ENCODE measurements around the gene PSTPIP1. TPM values are rescaled to one million over a fixed set of nuclear protein-coding genes. Genes with fewer than 3 reads are reported as not detected.

The PSTPIP1 gene
- total and polyA plus RNA-seq, 5 donors from 2014 or later, result 41.3 to 169 (median 47.8) TPM

DNA sequence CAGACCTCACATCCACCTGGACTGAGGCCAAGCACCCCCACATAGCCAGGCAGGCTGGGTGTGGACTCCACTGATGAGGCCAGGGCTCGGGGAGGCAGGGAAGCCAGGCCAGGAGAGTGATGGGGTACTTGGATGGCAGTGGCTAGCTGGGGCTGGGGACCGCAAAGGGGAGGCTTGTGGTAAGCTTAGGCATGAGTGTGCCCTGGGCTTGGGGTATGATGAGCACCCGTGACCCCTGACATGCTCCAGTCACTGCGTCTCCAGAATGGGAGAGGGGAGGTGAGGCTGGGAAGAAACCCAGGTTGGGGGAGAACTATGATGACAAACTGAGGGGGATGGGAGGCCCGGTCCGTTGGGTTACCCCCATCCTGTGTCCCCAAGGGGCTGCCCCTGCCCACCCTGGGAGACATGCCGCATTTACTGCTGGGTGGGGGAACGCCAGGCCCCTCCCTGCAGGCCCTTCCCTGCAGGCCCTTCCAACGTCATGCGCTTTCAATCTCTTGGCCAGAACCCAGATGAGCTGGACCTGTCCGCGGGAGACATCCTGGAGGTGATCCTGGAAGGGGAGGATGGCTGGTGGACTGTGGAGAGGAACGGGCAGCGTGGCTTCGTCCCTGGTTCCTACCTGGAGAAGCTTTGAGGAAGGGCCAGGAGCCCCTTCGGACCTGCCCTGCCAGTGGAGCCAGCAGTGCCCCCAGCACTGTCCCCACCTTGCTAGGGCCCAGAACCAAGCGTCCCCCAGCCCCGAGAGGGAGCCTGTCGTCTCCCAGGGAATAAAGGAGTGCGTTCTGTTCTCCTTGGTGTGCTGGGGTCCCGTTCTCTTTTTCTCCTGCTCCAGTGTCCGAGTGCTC is 41.8 kb downstream of the PSTPIP1 start:
- no peaks in the 10 kb centered on the region for H3K4me1 ChIP-seq (ENCODE audit: control insufficient read depth, insufficient read depth, low read length, poor library complexity, severe bottlenecking)
- H3K27ac ChIP-seq (ENCODE audit: insufficient read depth, low read length, poor library complexity, severe bottlenecking), result no peak overlapping the region
- no peaks in the 10 kb centered on the region for H3K27me3 ChIP-seq (ENCODE audit: control insufficient read depth, insufficient read depth, low read length)
- H3K36me3 ChIP-seq (ENCODE audit: control insufficient read depth, insufficient read depth, low read length), result peaks cover 30% of the 10 kb centered on the region
- Mint-ChIP-seq H3K36me3 (peaks cover 15% of the 10 kb centered on the region), H3K9me3 (peaks cover 0 to 14% (median 0%) of the 10 kb centered on the region in 7 donors), H3K4me1 (peaks cover 0 to 5% (median 3%) of the 10 kb centered on the region in 4 donors), H3K27ac (peak overlapping the region in 2 of 3 donors; percentile 36 to 56), H3K4me3 (peak overlapping the region in 1 of 4 donors; percentile 27), H3K27me3 (no peaks in the 10 kb centered on the region)
- H3K9me3 ChIP-seq (ENCODE audit: control insufficient read depth in 2 of 2, low read length in 2 of 2), result no peaks in the 10 kb centered on the region
- ATAC-seq (ENCODE audit: low read depth in 2 of 2) (no peak), DNase-seq (no peak)
- no peak overlapping the region for H3K4me3 ChIP-seq (ENCODE audit: low read depth, low read length)

DNA sequence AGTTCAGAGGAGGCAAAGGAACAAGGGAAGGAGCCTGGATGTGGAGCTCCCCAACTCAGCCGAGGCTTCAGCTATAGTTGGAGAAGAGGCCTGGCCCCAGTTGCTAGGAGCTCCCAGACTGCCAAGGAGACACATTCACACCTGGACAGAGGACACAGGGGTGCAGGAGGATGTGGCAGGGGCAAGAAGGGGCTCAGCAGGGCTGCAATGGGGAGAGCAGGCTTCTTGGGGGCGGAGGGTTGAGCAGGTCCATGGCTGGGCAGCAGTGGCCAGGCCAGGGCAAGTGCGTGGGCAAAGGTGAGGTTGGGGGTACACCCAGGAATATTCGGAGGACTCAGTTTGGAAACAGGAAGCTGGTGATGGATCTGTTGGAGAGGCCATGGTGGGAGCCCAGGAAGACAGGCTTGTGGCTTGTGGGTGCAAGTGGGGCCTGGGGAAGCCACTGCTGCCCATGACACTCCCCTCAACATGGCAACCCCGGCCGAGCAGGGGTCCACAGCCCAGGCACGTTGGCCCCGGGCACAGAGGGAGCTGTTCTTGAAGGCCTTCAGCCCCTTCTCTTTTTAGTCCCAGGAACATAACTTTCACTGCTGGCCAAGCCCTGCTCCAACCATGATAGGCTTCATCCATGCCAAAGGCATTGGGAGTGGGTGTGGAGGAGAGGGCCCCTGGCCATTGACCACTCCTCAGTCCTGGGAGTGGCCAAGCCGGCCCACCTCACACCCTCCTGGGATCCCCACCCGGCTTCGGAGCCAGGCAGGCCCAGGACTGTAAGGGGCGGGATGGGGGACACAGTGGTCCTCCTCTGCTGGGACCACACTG is 42.7 kb downstream of the PSTPIP1 start:
- Histone ChIP-seq H3K4me3 (ENCODE audit: low read depth, low read length) (no peak overlapping the region), H3K36me3 (ENCODE audit: control insufficient read depth, insufficient read depth, low read length) (peaks cover 28% of the 10 kb centered on the region), H3K4me1 (ENCODE audit: control insufficient read depth, insufficient read depth, low read length, poor library complexity, severe bottlenecking) (no peaks in the 10 kb centered on the region), H3K27me3 (ENCODE audit: control insufficient read depth, insufficient read depth, low read length) (no peaks in the 10 kb centered on the region), H3K27ac (ENCODE audit: insufficient read depth, low read length, poor library complexity, severe bottlenecking) (no peak overlapping the region), H3K9me3 (ENCODE audit: control insufficient read depth in 2 of 2, low read length in 2 of 2) (no peaks in the 10 kb centered on the region)
- peak overlapping the region in 2 of 3 donors; percentile 56 to 71 for H3K27ac Mint-ChIP-seq
- H3K27me3 Mint-ChIP-seq, result no peaks in the 10 kb centered on the region
- DNase-seq (no peak), ATAC-seq (ENCODE audit: low read depth in 2 of 2) (no peak)
- H3K4me3 Mint-ChIP-seq, result no peak overlapping the region
- peaks cover 0 to 6% (median 4%) of the 10 kb centered on the region in 4 donors for H3K4me1 Mint-ChIP-seq
- peaks cover 15% of the 10 kb centered on the region for H3K36me3 Mint-ChIP-seq
- peaks cover 0 to 14% (median 0%) of the 10 kb centered on the region in 7 donors for H3K9me3 Mint-ChIP-seq

DNA sequence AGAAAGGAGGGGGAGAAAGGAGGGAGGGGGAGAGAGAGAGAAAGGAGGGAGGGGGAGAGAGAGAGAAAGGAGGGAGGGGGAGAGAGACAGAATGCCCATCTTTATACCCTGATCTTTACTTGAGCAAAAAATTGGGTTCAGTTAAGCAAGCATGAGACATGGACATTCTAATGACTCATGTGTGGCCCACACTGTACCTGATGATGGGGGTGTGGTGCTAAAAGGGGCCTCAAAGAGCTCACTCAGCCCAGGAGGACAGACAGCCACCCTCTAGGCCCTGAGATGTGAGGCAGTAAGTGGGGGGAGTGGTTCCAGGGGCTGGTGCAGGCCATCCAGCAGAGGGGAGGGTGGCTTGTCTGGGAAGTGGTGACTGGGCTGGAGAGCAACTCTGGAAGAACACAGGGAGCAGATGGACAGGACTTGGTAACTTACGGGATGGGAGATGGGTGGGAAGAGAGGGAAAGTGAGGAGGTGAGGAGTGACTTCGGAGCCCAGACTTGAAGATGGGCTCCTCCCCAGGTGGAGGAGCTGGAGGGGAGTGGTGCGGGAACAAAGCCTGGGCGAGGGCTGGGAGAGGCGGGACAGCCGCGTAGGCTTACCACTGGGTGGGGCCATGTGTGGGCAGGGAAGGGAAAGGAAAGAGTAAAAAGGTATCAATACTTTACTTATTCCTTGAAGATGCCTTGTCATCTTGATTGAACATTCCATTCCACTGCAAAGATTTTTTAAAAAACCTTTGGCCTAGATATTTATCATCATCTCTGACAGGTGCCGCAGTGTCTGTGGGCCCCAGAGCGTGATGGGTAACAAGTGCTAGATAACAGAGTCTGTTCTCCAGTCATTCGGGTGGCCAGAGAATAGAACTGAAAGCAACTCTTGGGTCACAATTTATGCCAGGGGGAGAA is 43.6 kb downstream of the PSTPIP1 start:
- ATAC-seq (ENCODE audit: low read depth in 2 of 2) (no peak), DNase-seq (no peak)
- Histone ChIP-seq H3K9me3 (ENCODE audit: control insufficient read depth in 2 of 2, low read length in 2 of 2) (no peaks in the 10 kb centered on the region), H3K27me3 (ENCODE audit: control insufficient read depth, insufficient read depth, low read length) (no peaks in the 10 kb centered on the region), H3K4me1 (ENCODE audit: control insufficient read depth, insufficient read depth, low read length, poor library complexity, severe bottlenecking) (no peaks in the 10 kb centered on the region), H3K36me3 (ENCODE audit: control insufficient read depth, insufficient read depth, low read length) (peaks cover 22% of the 10 kb centered on the region), H3K4me3 (ENCODE audit: low read depth, low read length) (no peak overlapping the region), H3K27ac (ENCODE audit: insufficient read depth, low read length, poor library complexity, severe bottlenecking) (no peak overlapping the region)
- H3K27ac Mint-ChIP-seq, result no peak overlapping the region
- no peaks in the 10 kb centered on the region for H3K27me3 Mint-ChIP-seq
- H3K36me3 Mint-ChIP-seq, result peaks cover 16% of the 10 kb centered on the region
- H3K4me1 Mint-ChIP-seq, result peaks cover 0 to 9% (median 6%) of the 10 kb centered on the region in 4 donors
- peaks cover 0 to 14% (median 0%) of the 10 kb centered on the region in 7 donors for H3K9me3 Mint-ChIP-seq
- H3K4me3 Mint-ChIP-seq, result no peak overlapping the region

DNA sequence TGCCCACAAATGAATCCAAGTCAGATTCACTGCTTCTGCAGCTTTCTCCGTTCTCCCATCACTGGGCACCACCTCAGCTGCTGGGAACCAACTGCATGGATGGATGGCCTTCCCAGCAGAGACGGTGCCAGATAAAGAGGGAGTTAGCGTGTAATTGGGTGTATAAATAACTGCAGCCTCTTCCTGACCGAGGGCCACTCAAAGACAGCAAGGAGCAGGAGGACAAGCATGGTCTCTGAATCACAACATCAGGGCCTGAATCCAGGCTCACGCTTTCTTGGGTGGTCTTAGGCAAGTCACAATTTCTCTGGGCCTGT is 44.2 kb downstream of the PSTPIP1 start:
- H3K9me3 ChIP-seq (ENCODE audit: control insufficient read depth in 2 of 2, low read length in 2 of 2), result no peaks in the 10 kb centered on the region
- no peak overlapping the region for H3K27ac ChIP-seq (ENCODE audit: insufficient read depth, low read length, poor library complexity, severe bottlenecking)
- H3K27ac Mint-ChIP-seq, result no peak overlapping the region
- H3K4me1 ChIP-seq (ENCODE audit: control insufficient read depth, insufficient read depth, low read length, poor library complexity, severe bottlenecking), result no peaks in the 10 kb centered on the region
- H3K4me1 Mint-ChIP-seq, result peaks cover 0 to 11% (median 6%) of the 10 kb centered on the region in 4 donors
- no peak overlapping the region for H3K4me3 Mint-ChIP-seq
- ATAC-seq (ENCODE audit: low read depth in 2 of 2), result no peak
- H3K9me3 Mint-ChIP-seq, result peaks cover 0 to 14% (median 0%) of the 10 kb centered on the region in 7 donors
- peaks cover 22% of the 10 kb centered on the region for H3K36me3 ChIP-seq (ENCODE audit: control insufficient read depth, insufficient read depth, low read length)
- H3K36me3 Mint-ChIP-seq, result peaks cover 18% of the 10 kb centered on the region
- H3K27me3 Mint-ChIP-seq, result no peaks in the 10 kb centered on the region
- DNase-seq, result no peak
- no peak overlapping the region for H3K4me3 ChIP-seq (ENCODE audit: low read depth, low read length)
- H3K27me3 ChIP-seq (ENCODE audit: control insufficient read depth, insufficient read depth, low read length), result no peaks in the 10 kb centered on the region

DNA sequence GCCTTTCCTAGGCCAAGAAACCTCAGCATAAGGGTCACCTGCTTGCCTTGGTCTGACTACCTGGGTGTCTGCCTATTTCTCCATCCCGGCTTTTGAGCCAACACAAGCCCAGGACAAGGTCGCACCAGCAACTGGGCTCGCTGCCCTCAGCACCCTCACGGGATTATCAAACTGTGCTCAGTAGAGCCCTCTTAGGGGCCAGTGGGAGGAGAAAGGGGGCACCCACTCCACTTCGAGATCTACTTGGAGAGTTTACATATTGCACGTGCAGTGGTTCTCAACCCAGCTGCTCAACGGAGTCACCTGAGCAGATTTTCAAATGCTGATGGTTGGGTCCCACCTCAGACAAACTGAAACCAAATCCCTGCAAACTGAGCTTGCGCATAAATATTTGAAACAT is 44.9 kb downstream of the PSTPIP1 start:
- ATAC-seq (ENCODE audit: low read depth in 2 of 2) (no peak), DNase-seq (no peak)
- H3K27ac ChIP-seq (ENCODE audit: insufficient read depth, low read length, poor library complexity, severe bottlenecking), result no peak overlapping the region
- H3K4me1 ChIP-seq (ENCODE audit: control insufficient read depth, insufficient read depth, low read length, poor library complexity, severe bottlenecking), result no peaks in the 10 kb centered on the region
- H3K9me3 Mint-ChIP-seq, result peaks cover 0 to 14% (median 0%) of the 10 kb centered on the region in 7 donors
- H3K9me3 ChIP-seq (ENCODE audit: control insufficient read depth in 2 of 2, low read length in 2 of 2), result no peaks in the 10 kb centered on the region
- no peak overlapping the region for H3K4me3 ChIP-seq (ENCODE audit: low read depth, low read length)
- H3K27me3 Mint-ChIP-seq, result no peaks in the 10 kb centered on the region
- no peak overlapping the region for H3K4me3 Mint-ChIP-seq
- peaks cover 0 to 11% (median 6%) of the 10 kb centered on the region in 4 donors for H3K4me1 Mint-ChIP-seq
- peaks cover 18% of the 10 kb centered on the region for H3K36me3 Mint-ChIP-seq
- H3K36me3 ChIP-seq (ENCODE audit: control insufficient read depth, insufficient read depth, low read length), result peaks cover 25% of the 10 kb centered on the region
- no peaks in the 10 kb centered on the region for H3K27me3 ChIP-seq (ENCODE audit: control insufficient read depth, insufficient read depth, low read length)
- no peak overlapping the region for H3K27ac Mint-ChIP-seq

DNA sequence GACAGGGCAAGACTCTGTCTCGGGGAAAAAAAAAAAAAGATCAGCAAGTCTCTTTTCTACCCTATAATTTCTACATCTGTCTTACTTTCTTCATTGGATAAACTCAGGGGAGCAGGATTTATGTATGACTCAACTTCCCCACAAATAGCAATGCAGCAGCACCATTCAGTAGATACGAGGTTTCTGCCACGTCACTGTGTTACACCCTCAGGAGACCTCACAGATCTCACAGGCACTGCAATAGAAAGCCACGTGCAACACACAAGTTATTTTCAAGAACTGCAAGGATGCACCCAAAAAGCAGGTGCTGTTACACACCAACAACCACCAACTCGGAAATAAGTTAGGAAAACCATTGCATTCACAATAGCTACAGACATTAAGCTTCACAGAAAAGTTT is 45.7 kb downstream of the PSTPIP1 start:
- Histone ChIP-seq H3K9me3 (ENCODE audit: control insufficient read depth in 2 of 2, low read length in 2 of 2) (no peaks in the 10 kb centered on the region), H3K36me3 (ENCODE audit: control insufficient read depth, insufficient read depth, low read length) (peaks cover 25% of the 10 kb centered on the region), H3K27me3 (ENCODE audit: control insufficient read depth, insufficient read depth, low read length) (no peaks in the 10 kb centered on the region), H3K4me1 (ENCODE audit: control insufficient read depth, insufficient read depth, low read length, poor library complexity, severe bottlenecking) (no peaks in the 10 kb centered on the region), H3K27ac (ENCODE audit: insufficient read depth, low read length, poor library complexity, severe bottlenecking) (no peak overlapping the region), H3K4me3 (ENCODE audit: low read depth, low read length) (no peak overlapping the region)
- Mint-ChIP-seq H3K27ac (peak overlapping the region; percentile 1 to 89 (median 48)), H3K27me3 (no peaks in the 10 kb centered on the region), H3K36me3 (peaks cover 26% of the 10 kb centered on the region), H3K4me1 (peaks cover 0 to 11% (median 6%) of the 10 kb centered on the region in 4 donors), H3K9me3 (peaks cover 0 to 14% (median 0%) of the 10 kb centered on the region in 7 donors), H3K4me3 (peak overlapping the region in 1 of 4 donors; percentile 14)
- ATAC-seq (ENCODE audit: low read depth in 2 of 2) (no peak), DNase-seq (no peak)

DNA sequence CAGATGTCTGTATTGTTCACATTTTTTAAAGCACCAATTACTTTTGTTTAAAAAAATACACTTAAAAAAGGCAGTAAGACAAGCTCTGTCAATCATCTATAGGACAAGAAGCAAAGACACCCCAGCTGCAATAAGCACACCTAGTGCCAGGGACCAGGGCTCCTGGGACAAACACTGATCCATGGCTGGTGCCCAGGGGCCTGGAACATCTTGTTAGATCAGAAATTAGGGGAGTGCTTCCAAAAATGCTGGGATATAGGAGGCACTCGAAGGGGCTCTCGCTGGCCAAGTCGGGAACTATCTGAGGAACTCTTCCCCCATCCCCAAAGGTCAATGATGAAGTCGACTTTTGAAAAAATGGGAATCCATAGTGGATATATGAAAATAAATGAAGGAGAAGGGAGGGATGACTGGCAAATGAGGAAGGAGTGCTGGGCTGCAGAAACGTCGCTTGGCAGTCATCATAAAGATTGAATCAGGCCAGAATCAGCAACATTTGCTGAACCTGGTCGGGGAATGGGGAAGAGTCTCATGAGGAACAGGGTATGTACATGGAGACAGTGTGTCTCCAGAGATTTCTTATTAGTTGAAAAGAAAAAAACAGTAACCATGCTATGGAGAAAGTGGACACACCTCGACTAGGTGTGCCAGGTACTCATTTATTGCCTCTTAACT is 47.5 kb downstream of the PSTPIP1 start:
- Histone ChIP-seq H3K27ac (ENCODE audit: insufficient read depth, low read length, poor library complexity, severe bottlenecking) (no peak overlapping the region), H3K9me3 (ENCODE audit: control insufficient read depth in 2 of 2, low read length in 2 of 2) (no peaks in the 10 kb centered on the region), H3K4me1 (ENCODE audit: control insufficient read depth, insufficient read depth, low read length, poor library complexity, severe bottlenecking) (no peaks in the 10 kb centered on the region), H3K36me3 (ENCODE audit: control insufficient read depth, insufficient read depth, low read length) (peaks cover 11% of the 10 kb centered on the region), H3K27me3 (ENCODE audit: control insufficient read depth, insufficient read depth, low read length) (no peaks in the 10 kb centered on the region), H3K4me3 (ENCODE audit: low read depth, low read length) (no peak overlapping the region)
- Mint-ChIP-seq H3K27me3 (no peaks in the 10 kb centered on the region), H3K36me3 (peaks cover 34% of the 10 kb centered on the region), H3K4me1 (peaks cover 0 to 11% (median 6%) of the 10 kb centered on the region in 4 donors), H3K9me3 (peaks cover 0 to 11% (median 0%) of the 10 kb centered on the region in 7 donors), H3K4me3 (no peak overlapping the region), H3K27ac (peak overlapping the region in 1 of 3 donors; percentile 48)
- ATAC-seq (ENCODE audit: low read depth in 2 of 2), result no peak
- DNase-seq, result no peak

All from CD4-positive, CD25-positive, alpha-beta regulatory T cell (primary cell).